Esophagus muscularis mucosa (tissue), 3 donors: ENCODE results near the gene SOX21.

Experiments used
- POLR2AphosphoS5 ChIP-seq, 2 donors: sonication (generic); formaldehyde crosslinking; IDR thresholded peaks; one replicate each; pipeline ENCODE4 v1.6.1; 2017; ENCODE audit warnings: antibody characterized with exemption in 2 of 2
- TF ChIP-seq, protein P1 (sequence below), 3 experiments: fragments of 200-600 bp in 2 of 3; fragments of 450-650 bp in 1 of 3; sonication (generic) in 2 of 3; IDR thresholded peaks; one replicate each; pipeline ENCODE4 v1.5.1; 2017 to 2019; ENCODE audit warnings: antibody characterized with exemption in 3 of 3, mild to moderate bottlenecking in 2 of 3, moderate library complexity in 1 of 3

GRCh38 chr13:94696171-94696570 is 16.2 kb downstream of the SOX21 start:
- TF ChIP-seq, protein P1, sequence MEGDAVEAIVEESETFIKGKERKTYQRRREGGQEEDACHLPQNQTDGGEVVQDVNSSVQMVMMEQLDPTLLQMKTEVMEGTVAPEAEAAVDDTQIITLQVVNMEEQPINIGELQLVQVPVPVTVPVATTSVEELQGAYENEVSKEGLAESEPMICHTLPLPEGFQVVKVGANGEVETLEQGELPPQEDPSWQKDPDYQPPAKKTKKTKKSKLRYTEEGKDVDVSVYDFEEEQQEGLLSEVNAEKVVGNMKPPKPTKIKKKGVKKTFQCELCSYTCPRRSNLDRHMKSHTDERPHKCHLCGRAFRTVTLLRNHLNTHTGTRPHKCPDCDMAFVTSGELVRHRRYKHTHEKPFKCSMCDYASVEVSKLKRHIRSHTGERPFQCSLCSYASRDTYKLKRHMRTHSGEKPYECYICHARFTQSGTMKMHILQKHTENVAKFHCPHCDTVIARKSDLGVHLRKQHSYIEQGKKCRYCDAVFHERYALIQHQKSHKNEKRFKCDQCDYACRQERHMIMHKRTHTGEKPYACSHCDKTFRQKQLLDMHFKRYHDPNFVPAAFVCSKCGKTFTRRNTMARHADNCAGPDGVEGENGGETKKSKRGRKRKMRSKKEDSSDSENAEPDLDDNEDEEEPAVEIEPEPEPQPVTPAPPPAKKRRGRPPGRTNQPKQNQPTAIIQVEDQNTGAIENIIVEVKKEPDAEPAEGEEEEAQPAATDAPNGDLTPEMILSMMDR (IDR thresholded peaks at IDR 0.05), result no peak
- no peak for TF ChIP-seq POLR2AphosphoS5 (IDR thresholded peaks at IDR 0.05)
